Stimulated activated CD8-positive, alpha-beta memory T cell treated with anti-CD3 and anti-CD28 coated beads, Interleukin-15, amount 100 ng/mL, for 48 hours (primary cell): ENCODE measurements around the gene IL1RAPL2.
"Not testable (repeated sequence)": the region's sequence is repeated elsewhere in the genome, so short reads cannot be mapped to it uniquely, and the experiment has no call there.

Experiments used
- DNase-seq, 2 donors: peaks; one replicate each; pipeline ENCODE4 v3.0.0-alpha.2; 2020; ENCODE audit warnings: low read depth in 2 of 2

The IL1RAPL2 gene

DNA sequence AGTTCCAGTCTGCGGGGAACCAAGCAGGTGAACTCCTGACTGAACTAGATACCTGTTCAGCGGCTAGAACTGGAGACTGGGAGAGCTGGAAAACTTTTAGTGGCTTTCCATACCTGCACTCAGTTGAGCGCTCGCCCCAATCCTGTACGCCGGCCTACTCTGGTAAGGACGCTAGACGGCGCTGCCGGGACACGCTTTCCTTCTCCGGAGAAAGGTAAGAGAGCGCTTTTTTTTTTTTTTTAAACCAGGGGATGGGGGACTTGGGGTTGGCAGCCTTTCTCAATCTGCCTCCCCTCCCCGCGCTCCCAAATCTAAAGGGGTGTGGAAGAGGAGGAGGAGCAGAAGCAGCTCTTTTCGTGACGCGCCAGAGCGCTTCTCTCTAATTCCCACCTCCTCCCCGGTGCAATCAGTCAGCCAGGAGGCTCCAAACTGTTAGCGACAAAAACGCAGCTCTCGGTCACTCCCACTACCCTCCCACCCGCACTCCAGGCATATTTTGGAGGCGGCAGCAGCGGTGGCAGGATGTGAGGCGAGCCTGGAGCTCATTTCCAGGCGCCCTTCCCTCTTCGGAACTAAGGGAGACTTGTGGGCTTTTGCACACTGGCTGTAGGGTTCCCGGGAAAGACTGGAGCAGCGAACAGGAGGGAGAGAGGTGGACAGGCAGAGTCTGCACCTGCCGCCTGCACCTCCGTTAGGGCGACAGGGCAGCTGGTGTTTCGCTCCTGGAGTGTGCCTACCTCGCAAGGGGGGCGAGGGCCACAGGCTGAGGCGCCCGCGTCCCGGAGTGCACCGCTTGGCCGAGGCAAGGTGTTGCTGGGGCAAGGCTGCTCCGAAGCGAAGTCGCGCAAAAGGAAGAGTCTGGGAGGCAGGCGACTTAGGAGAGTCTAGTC, at the start of gene IL1RAPL2:
Gene IL1RAPL2 (plus strand): TSS at position 409 of the 890 bp plus-strand sequence.
- DNase-seq = no peak

DNA sequence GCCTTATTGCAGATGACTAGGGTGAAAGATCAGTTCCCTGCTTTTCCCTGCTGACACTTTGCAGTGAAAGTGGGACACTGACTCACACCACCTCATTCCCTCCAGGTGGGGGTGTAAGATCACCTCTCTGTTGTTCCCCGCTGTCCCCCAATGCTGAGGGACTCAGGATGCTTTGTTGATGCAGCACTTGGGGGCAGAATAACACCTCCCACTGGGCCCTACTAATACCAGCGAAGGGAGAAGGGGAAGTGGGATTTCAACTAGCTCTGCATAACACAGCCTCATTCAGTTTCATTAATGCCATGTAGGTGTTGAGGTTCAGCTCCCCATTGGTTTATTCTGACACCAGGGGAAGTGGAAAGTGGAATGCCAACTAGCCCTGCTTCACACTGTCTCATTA, 43.6 kb upstream of the IL1RAPL2 start:
- DNase-seq = no peak

DNA sequence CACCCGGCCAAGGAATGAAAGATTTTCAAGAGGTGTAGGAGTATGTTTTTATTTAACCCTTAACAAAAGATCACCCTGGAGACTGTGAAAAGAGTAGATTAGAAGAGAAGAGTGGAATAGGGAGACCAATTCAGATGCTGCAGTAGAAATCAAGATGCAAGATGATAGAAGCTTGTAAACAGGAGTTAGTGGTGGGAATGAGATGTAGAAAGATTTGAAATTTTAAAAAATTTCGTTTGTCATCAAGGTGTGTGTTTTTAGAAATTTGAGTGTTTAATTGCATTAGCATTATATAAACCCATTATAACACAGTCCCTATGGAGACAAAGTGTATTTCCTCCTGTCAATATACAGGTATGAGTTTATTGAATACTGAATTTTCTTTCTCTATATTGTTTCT, 42.1 kb upstream of the IL1RAPL2 start:
- no peak for DNase-seq

DNA sequence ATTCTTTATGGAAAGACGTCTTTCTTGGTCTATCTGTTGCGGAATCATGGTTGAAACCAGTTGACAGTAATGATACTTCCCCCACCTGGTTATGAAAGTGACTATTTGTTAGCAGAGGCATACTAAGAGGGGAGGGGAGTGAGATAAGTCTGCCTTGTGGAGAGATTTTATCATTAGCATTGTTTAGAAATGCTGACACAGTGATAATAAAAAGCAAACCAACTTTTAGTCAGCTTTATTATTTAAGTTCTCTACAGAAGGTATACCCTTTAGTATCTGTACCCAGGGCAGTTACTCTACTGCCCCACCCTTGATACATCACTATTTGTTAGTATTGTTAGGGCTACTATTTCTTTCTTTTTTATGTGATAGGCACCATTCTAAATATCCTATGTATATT, 26.9 kb upstream of the IL1RAPL2 start:
- no peak for DNase-seq

DNA sequence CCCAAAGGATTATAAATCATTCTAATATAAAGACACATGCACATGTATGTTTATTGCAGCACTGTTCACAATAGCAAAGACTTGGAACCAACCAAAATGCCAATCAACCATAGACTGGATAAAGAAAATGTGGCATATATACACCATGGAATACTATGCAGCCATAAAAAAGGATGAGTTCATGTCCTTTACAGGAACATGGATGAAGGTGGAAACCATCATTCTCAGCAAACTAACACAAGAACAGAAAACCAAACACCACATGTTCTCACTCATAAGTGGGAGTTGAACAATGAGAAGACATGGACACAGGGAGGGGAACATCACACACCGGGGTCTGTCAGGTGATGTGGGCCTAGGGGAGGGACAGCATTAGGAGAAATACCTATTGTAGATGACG, 23.6 kb upstream of the IL1RAPL2 start:
- not testable (repeated sequence) for DNase-seq

DNA sequence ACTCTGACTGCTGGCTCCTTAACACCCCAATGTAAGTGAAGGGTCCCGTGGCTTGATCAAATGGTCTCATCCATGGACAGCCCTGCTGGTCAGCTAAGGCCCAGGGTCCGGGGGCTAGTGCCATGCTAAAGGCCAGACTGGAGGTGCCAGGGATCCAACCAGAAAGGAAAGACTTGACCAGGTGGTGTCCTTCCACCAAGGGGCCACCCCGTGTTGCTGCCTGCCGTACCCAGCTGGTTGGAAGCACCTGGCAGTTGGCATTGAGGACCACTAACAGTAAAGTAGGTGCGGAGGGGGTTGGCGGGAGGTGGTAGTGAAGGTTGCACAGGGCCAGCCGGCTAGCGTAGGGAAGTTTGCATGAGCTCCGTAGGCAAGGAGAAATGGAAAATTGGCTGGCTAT, 1.7 kb upstream of the IL1RAPL2 start:
- no peak for DNase-seq

DNA sequence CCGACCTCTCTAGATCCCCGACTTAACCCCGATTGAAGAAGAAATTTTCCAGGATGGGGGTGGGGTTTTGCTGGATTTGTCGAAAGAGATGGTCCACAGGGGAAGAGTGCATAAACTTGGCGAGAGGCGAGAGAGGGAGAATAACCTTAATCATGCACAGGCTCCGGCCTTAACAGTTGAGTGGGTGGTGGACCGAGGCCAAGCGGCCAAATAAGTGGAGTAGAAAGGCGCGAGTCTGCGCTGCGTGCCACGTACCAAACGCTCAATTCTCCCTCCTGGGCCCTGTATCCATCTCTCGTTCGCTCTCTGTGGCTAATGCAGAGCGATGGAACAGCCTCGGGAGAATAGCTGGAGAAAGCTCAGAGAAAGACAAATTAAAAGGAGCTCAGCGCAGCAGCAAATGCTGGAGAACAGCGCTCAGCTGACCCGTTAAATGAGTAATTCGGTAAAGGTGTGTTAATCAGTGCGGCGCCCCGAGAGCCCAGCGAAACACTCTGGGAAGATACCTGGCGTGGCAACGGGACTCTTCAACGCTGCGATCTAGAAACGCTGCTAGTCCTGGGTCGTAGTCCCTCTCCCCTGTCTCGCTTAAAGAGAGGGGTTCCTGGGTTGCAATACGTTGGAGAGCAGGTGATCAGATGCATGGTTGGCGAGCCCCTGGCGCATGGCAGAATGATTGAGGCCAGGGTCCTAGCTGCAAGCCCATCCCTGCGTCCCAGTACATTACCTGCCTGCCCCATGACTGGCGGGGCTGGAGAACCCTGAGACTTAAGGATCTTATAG, 887 bp upstream of the IL1RAPL2 start:
- no peak for DNase-seq

DNA sequence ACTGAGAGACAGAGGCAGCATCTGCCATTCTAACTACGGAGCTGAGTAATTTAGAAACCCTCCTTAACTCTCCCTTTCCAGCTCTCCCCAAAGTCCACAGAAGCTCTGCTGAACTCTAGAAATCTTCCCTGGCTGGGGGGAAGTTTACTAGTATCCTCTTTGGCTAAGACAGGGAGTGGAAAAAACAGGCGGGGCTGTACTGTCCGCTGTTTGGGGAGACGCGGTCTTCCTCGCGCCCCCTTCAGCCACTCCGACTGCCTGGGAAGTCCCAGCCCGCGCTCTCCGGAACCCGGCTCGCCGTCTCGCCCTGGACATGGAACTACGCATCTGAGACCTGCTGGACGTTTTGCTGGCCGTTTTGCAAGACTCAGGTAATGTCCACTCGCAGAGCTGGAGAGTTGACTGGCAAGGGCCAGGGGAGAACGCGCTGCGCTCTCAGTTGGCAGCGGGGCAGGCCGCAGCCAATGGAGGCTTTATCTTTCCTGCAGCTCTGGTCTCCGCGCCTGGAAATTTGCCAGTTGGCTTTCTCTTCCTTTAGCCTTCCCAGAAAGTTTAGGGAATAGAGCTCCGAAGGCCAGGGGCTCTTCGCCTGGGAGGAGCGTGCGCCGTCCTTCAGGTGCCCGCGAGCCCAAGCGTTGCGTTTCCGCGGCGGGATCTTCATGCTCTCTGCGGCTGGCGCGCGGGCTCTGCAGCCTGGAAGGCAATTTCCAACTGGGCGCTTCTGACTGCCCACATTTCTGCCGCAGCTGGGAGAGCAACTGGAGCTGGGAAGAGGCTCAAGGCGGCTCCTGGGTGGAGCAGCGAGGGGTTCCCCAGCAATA, 892 bp downstream of the IL1RAPL2 start:
- no peak for DNase-seq

DNA sequence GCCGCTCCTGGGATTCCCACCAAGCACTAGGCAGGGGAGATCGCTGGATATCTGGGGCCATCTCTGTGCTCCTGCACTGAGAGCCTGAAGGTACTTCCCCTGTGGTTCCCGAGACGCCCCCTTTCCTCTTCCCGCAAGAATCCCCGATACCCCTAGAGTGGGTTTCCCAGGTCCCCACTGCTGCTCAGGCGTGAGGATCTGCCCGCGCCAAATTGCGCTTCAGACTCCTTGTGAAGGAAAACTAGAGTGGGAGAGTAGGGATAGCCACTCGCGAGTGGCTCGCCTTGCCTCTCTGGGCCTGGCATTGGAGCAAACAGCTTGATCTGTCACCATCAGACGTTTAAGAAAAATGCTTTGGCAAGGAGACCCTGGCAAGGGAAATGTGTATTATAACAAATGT, 1.5 kb downstream of the IL1RAPL2 start:
- DNase-seq = no peak

DNA sequence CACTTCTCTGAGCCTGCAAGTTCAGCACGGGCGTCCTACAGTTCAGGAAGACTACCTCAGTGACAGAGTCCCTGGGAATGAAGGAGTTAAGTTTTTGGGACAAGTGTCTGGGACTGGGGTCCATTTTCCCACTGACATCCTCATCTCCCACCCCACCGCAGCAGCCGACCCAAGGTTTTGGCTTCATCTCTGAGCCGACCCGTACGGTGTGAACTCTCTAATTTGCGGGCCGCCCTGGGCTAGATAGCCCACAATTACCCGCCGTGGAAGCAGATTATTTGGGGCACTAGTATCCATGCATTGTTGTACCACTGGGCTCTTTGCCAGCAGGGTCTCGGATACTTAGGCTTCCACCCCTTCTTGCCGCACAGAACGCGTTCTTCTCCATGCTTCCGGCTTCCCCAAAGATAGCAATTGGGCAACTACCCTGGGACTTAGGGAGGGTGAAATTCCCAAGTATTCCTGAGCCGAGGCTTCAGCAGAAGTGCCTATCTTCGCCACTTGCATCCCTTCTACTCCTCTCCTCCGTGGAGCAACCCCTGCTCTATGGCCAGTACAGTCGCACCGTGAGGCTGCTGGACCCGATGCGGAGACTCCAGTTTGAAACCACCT, 2.4 kb downstream of the IL1RAPL2 start:
- DNase-seq = no peak

DNA sequence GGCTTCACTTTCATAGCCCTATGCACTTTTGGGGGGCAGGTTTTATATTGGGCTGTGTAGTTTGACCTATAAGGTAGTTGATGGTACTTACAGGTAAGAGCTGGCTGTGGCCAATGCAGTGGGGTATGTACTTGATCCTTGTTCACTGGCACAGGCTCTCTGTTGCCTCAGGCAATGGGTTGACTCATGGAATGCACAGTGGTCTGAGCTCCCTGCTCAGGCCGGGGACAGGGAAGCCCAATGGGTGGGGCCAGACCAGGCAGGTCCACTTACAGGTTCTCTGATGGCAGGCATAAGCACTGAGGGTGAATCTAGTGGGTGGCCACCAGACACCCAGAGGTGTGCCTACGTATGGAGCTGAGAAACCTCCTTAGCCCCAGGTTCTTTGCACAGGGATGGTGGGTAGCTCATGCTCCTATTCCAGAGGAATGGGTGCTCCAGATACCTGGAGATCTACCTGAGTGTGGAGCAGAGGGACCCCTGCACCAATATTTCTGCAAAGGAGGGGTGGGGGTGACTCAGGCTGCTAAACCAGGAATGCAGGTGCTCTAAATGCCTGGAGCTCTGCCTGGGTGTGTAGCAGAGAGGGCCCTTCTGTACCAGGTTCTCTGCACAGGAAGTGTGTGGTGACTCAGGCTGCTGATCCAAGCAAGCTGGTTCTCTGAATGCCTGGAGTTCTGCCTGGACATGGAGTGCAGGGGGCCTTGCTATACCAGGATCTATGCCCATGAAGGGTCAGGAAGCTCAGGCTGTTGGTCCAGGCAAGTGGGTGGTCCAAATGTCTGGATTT, 52.3 kb downstream of the IL1RAPL2 start:
- DNase-seq = no peak

DNA sequence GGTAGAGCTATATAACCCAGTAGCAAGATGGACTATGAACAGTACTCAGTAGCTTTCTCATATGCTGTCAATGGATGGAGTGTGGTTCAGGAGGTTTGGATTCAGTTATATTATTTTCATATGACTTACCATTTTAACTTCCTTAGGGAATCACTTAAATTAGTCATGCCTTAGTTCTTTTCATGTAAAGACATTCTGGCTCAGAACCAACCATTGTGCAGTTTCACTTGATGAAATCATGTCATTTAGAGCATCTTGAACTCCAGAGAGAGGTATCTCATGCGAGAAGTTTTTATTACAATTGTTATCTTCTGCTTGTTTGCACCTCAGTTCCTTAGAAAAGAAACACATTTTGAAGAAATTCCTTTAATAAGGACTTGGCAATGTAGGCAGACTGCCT, 55.8 kb downstream of the IL1RAPL2 start:
- DNase-seq = no peak

DNA sequence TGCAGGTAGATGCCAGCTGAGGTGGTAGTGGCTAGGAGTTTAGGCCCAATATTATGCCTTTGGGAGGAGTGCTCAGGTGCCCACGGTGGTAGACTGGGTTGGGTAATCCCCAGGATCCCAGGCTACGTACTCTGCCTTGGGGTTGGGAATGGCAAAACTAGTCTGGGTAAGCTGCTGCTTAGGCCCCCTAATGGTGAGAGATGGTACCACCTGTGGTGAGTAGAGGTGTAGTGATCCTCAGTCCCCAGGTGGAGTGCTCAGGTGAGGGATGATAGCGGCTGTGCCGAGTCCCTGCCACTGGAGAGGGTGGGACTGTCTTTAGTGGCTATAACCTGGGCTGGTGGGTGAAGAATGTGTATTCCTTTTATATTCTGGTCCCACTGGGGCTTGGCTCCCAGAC, 75.2 kb downstream of the IL1RAPL2 start:
- DNase-seq = no peak

DNA sequence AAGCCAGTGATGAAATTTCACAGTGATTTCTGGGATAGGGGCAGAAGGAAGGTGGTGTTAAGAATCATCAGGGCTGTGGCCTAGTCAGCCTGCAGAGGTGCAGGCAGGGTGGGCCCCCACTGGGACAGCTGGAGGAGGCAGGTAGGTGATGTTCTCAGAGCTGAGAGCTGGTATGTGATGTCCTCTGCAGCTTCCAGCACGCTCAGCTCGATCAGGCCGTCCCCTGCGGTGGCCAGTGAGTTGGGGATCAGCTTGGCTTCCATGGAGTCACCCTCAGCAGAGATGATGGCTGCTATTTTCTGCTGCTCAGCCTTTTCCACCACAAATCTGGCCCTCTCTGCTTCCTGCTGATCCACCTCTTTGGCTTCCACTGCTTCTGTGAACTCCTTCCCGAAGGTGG, 81.1 kb downstream of the IL1RAPL2 start:
- DNase-seq = no peak

DNA sequence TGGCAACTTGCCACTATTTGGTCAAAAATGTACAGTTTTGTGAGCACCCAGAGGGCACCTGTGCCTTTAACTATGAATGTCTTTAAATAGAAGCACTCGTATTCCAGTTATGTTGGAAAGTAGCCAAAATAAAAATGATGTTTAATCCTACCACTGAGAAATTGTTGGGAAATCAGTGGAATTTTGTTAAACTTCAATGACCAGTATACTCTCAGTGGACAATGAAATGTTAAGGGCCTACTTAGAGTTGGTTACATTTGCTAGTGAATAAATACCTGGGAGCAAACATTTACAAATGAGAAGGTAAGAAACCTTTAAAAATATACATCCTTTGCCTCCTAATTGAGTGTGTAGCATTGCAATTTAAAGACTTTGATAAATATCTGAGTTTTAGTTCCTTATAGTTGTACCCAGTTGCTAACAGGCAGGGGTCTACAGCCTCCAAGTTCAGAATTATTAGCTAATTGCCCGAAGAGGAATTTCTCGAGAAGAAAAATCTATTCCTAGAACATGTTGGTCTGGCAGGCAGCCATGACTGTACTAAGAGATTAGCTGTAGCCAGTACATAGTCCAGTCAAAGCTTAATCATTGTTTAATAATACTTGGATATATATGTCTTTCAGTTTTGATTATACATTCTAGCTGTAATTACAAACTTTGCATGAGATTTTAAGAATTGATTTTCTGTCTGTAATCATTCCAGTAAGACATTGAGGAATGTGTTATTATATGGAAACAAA, 93.2 kb downstream of the IL1RAPL2 start:
- DNase-seq = no peak

DNA sequence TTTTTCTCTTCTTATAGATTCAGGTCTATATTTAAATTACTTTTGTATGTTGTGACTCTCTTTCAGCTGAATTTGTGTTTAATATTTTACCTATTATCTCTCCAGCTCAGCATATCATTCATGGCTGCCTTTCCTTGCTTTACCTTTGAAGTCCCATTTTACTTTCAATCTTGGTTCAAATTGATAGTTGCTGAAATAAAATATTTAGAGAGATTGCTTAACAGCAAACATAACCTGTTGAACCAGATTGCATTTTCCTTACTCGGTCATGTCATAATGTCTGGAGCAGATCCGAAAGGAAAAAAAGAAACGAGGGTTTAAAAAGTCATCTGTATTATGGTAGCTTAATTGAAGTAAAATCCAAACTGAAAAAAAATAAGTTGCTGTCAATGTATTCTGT, 94.1 kb downstream of the IL1RAPL2 start:
- no peak for DNase-seq

DNA sequence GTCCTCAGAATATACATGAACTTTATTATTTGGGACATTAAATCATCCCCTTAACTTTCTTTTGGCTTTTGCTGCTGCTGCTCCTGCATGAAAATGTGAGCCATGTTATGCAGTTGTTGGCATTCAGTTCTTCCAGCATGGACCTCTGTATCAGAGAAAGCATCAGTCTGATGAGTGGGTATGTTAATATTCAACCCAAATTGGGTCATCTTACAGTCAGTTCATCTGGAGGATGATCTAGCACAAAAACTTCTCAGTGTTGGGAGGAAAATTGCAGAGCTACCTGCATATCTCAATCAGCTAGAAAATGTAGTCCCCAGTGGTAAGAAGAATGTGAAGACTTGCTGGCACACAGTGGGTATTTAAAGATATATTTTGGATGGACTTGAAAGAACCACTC, 96.7 kb downstream of the IL1RAPL2 start:
- DNase-seq = no peak

DNA sequence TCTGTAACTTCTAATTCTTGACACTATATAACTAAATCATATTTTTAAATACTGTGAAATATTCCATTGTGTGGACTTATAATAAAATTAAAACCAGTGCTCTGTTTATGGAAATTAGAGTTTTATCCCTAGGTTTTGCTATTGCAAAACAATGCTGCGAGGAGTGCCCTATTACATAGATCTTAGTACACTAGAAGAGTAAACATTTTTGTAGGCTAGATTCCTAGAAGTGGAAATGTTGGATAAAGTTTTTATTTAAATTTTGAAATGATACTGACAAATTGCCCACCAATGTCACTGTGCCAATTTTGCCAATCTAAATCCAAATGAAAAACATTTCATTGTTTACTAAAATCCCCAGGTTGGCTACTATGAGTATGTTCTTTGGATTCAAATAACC, 99.7 kb downstream of the IL1RAPL2 start:
- DNase-seq = no peak

DNA sequence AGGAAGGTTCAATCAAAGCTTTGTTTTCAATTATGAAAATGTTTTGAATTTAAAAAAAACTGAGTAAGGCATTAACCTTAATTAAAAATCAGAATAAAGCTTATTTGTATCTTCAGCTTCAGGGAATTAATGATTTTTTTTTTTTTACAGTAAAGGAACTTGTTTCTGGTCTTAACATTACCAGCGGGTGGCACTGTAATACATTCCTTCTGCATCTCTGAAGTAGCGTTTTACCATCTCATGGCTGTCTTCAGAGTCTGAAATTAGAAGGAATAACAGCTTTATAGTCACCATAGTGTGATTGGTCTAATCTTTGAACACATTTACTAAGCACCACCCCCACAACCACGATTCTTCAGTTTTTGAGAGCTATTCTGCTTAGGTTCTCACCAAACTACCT, 102.6 kb downstream of the IL1RAPL2 start:
- no peak for DNase-seq

DNA sequence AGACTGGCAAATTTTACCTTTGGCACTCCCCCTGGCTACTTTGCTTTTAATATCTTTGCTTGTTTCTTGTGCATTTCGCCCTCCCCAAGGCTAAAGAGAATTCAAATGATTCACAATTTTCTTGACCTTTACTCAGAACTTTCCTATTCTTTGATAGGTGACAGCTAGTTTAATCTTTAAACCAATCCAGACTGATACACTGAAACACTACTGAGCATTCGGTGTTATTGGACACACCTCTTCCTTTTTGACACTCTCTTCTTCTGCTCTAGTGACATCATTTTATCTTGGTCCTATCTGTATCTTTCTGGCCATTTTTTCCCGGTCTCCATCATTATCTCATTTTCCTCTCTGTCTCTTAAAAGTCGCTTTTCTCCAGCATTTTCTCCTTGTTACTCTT, 103.1 kb downstream of the IL1RAPL2 start:
- no peak for DNase-seq
